Erythroblast (primary cell): ENCODE measurements around the gene MCRS1.

Source experiments
- GATA1 ChIP-seq: IDR thresholded peaks from 2 replicates; pipeline ENCODE4 v1.6.1; 2011; ENCODE audit warnings: low read depth, mild to moderate bottlenecking, control low read depth, low read length, moderate library complexity
- POLR2A ChIP-seq: IDR thresholded peaks from 2 replicates; pipeline ENCODE4 v1.6.1; 2011; ENCODE audit warnings: mild to moderate bottlenecking, low read length

- TF ChIP-seq POLR2A (no peak), GATA1 (no peak)
These were observed 30.7 kb downstream of the MCRS1 start for GRCh38 chr12:49537231-49537751.
